Endothelial cell (in vitro differentiated cells): ENCODE data around the gene SHC3. TPM values are rescaled to one million over a fixed set of nuclear protein-coding genes. Genes with fewer than 3 reads are reported as not detected.

Source experiments
- DNase-seq: peaks from one replicate; pipeline ENCODE4 v3.0.0; 2021; ENCODE audit warnings: low spot score
- H3K27ac Mint-ChIP-seq: one replicate; pipeline ENCODE4 v1.8.0; 2021; ENCODE audit warnings: mixed read lengths, inconsistent platforms; ENCODE audit not compliant: unreplicated experiment
- H3K27me3 Mint-ChIP-seq: one replicate; pipeline ENCODE4 v1.8.0; 2021; ENCODE audit warnings: mild to moderate bottlenecking, moderate library complexity, mixed read lengths, inconsistent platforms; ENCODE audit not compliant: unreplicated experiment
- H3K36me3 Mint-ChIP-seq: one replicate; pipeline ENCODE4 v1.8.0; 2021; ENCODE audit warnings: mild to moderate bottlenecking, low read depth, mixed read lengths, inconsistent platforms; ENCODE audit not compliant: unreplicated experiment
- H3K4me1 Mint-ChIP-seq: one replicate; pipeline ENCODE4 v1.8.0; 2021; ENCODE audit warnings: mild to moderate bottlenecking, mixed read lengths, inconsistent platforms; ENCODE audit not compliant: unreplicated experiment
- H3K4me3 Mint-ChIP-seq: one replicate; pipeline ENCODE4 v1.8.0; 2021; ENCODE audit warnings: mild to moderate bottlenecking, mixed read lengths, inconsistent platforms; ENCODE audit not compliant: unreplicated experiment
- H3K9me3 Mint-ChIP-seq: one replicate; pipeline ENCODE4 v1.8.0; 2021; ENCODE audit warnings: mixed read lengths, inconsistent platforms; ENCODE audit not compliant: unreplicated experiment
- total RNA-seq: library from RNA; stranded (reverse); fragmentation: NEBNext Ultra II Directional; extraction: Animal tissue kit (Norgen Biotek cat#: 25700); gene quantifications from one replicate; pipeline ENCODE4 v1.2.1, GENCODE V29; 2021; ENCODE audit not compliant: unreplicated experiment
- TF ChIP-seq, protein P1 (sequence below): fragments of 200-600 bp; sonication (generic); IDR thresholded peaks from one replicate; pipeline ENCODE4 v1.5.0; 2021; ENCODE audit warnings: antibody characterized with exemption; ENCODE audit not compliant: unreplicated experiment

The SHC3 gene
- total RNA-seq, 1 donor from 2014 or later = 6.5 TPM

DNA sequence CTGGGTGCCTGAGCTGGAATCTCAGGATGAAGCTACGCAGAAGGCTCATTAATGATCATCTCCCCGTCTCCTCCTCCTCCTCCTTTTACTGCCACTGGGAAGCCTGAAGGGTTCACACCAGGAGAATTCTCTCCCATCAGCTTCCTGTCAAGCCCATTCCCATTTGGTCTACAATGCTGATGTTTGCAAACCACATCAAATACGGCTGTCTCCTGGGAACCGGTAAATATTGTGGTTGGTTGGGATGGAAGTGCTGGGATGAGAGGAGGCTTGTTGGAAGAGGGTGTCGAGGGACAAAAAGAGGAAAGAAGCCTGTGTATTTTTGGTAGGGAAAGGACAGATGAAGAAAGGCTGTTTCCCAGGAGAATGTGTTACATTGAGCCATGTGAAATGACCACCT lies 200.6 kb downstream of the SHC3 start:
- no peaks in the 10 kb centered on the region for H3K9me3 Mint-ChIP-seq
- no peak for DNase-seq
- H3K4me1 Mint-ChIP-seq = peaks cover 5% of the 10 kb centered on the region
- H3K27ac Mint-ChIP-seq = no peak overlapping the region
- no peak overlapping the region for H3K4me3 Mint-ChIP-seq
- peaks cover 3% of the 10 kb centered on the region for H3K27me3 Mint-ChIP-seq
- TF ChIP-seq, protein P1, sequence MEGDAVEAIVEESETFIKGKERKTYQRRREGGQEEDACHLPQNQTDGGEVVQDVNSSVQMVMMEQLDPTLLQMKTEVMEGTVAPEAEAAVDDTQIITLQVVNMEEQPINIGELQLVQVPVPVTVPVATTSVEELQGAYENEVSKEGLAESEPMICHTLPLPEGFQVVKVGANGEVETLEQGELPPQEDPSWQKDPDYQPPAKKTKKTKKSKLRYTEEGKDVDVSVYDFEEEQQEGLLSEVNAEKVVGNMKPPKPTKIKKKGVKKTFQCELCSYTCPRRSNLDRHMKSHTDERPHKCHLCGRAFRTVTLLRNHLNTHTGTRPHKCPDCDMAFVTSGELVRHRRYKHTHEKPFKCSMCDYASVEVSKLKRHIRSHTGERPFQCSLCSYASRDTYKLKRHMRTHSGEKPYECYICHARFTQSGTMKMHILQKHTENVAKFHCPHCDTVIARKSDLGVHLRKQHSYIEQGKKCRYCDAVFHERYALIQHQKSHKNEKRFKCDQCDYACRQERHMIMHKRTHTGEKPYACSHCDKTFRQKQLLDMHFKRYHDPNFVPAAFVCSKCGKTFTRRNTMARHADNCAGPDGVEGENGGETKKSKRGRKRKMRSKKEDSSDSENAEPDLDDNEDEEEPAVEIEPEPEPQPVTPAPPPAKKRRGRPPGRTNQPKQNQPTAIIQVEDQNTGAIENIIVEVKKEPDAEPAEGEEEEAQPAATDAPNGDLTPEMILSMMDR = no peak
- no peaks in the 10 kb centered on the region for H3K36me3 Mint-ChIP-seq

GRCh38 chr9:88976890-88977257 lies 201.7 kb downstream of the SHC3 start:
- Mint-ChIP-seq H3K27ac (no peak overlapping the region), H3K36me3 (no peaks in the 10 kb centered on the region), H3K4me3 (no peak overlapping the region), H3K27me3 (peaks cover 3% of the 10 kb centered on the region), H3K9me3 (no peaks in the 10 kb centered on the region), H3K4me1 (peaks cover 5% of the 10 kb centered on the region)
- TF ChIP-seq, protein P1 = no peak
- DNase-seq = no peak

- Mint-ChIP-seq H3K9me3 (no peaks in the 10 kb centered on the region), H3K27me3 (peaks cover 3% of the 10 kb centered on the region), H3K27ac (no peak overlapping the region), H3K4me1 (peaks cover 5% of the 10 kb centered on the region), H3K4me3 (no peak overlapping the region), H3K36me3 (no peaks in the 10 kb centered on the region)
- DNase-seq = no peak
- TF ChIP-seq, protein P1 = no peak
Observed at GRCh38 chr9:88975966-88976889, 202.4 kb downstream of the SHC3 start.

DNA sequence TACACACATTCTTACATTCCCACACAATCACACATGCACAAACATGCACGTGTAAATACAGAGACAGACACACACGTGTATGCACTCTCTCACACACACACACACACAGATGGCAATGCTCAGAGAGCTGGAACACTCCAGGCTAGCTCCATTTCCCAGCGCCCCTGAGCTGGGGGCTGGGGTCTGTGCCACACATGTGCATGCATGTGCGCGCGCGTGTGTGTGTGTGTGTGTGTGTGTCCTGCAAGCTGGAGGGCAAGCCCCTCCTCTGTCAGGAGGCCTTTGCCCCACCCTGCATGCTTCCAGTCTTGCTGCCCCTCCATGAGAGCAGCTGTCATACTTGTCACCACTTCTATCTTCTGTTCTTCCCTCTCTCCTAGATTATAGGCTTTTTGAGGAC lies 204.0 kb downstream of the SHC3 start:
- Mint-ChIP-seq H3K4me3 (no peak overlapping the region), H3K36me3 (no peaks in the 10 kb centered on the region), H3K9me3 (no peaks in the 10 kb centered on the region), H3K27ac (no peak overlapping the region), H3K27me3 (peaks cover 3% of the 10 kb centered on the region), H3K4me1 (peaks cover 5% of the 10 kb centered on the region)
- no peak for DNase-seq
- TF ChIP-seq, protein P1 = no peak
